ENCODE results near the gene KIAA0825.

DNA sequence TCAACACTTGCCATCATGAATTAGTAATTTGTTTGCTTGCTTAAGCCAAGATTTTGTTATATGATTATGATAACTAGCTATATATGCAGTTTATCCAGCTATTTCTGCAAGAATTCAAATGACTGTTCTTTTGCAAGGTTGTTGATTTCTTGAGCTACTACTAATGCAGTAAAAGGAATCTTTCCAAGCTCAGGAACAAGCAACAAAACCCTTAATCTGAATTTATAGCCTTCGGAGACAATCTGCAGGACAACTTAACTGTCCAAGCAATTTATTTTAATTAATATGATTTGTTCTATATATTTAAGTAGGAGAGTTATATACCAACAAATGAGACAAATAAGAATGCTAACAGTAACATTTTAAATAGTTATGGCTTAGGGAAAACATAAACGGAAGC lies 450.3 kb downstream of the KIAA0825 start:
- TF ChIP-seq EZH2phosphoT487 (IDR thresholded peaks at IDR 0.05; ENCODE audit: insufficient read depth, low read depth), result no peak
- no peak for TF ChIP-seq EZH2 (IDR thresholded peaks at IDR 0.05; ENCODE audit: insufficient read depth, poor library complexity, severe bottlenecking)
